ENCODE data around the gene KLHDC9.
"Not testable (repeated sequence)": the region's sequence is repeated elsewhere in the genome, so short reads cannot be mapped to it uniquely, and the experiment has no call there.

The KLHDC9 gene

GRCh38 chr1:161098210-161099068 lies at the start of gene KLHDC9:
Gene KLHDC9, plus strand, starts transcription at chr1:161098361. Its CDS starts 175 bp downstream, at chr1:161098536.
- DNase-seq, result peak; percentile 83

GRCh38 chr1:161048949-161049722 lies 49.0 kb upstream of the KLHDC9 start:
- DNase-seq, result no peak

- DNase-seq, result no peak
Observed at GRCh38 chr1:161051219-161051618, 46.9 kb upstream of the KLHDC9 start.

GRCh38 chr1:161052899-161053298 lies 45.3 kb upstream of the KLHDC9 start:
- no peak for DNase-seq

- no peak for DNase-seq
Observed at GRCh38 chr1:161054232-161054631, 43.9 kb upstream of the KLHDC9 start.

- DNase-seq, result no peak
Observed at GRCh38 chr1:161054805-161055204, 43.4 kb upstream of the KLHDC9 start.

GRCh38 chr1:161059293-161059692 lies 38.9 kb upstream of the KLHDC9 start:
- no peak for DNase-seq

GRCh38 chr1:161061419-161061818 lies 36.7 kb upstream of the KLHDC9 start:
- no peak for DNase-seq

- not testable (repeated sequence) for DNase-seq
Observed at GRCh38 chr1:161063936-161064335, 34.2 kb upstream of the KLHDC9 start.

GRCh38 chr1:161065681-161066080 lies 32.5 kb upstream of the KLHDC9 start:
- not testable (repeated sequence) for DNase-seq

- DNase-seq, result no peak
Observed at GRCh38 chr1:161066694-161067093, 31.5 kb upstream of the KLHDC9 start.

GRCh38 chr1:161068306-161069234 lies 29.6 kb upstream of the KLHDC9 start:
- no peak for DNase-seq

- no peak for DNase-seq
Observed at GRCh38 chr1:161069241-161069640, 28.9 kb upstream of the KLHDC9 start.

- DNase-seq, result no peak
Observed at GRCh38 chr1:161069731-161070270, 28.4 kb upstream of the KLHDC9 start, which contains the start of gene ARHGAP30. Gene ARHGAP30, minus strand, starts transcription at chr1:161069891. Its CDS starts 267 bp downstream, at chr1:161069624.

- DNase-seq, result no peak
Observed at GRCh38 chr1:161070761-161071160, 27.4 kb upstream of the KLHDC9 start.

- no peak for DNase-seq
Observed at GRCh38 chr1:161071886-161072371, 26.2 kb upstream of the KLHDC9 start.

- no peak for DNase-seq
Observed at GRCh38 chr1:161072751-161073449, 25.3 kb upstream of the KLHDC9 start.

- no peak for DNase-seq
Observed at GRCh38 chr1:161073474-161074121, 24.6 kb upstream of the KLHDC9 start.

GRCh38 chr1:161074676-161075368 lies 23.3 kb upstream of the KLHDC9 start:
- DNase-seq, result no peak

GRCh38 chr1:161076410-161076809 lies 21.8 kb upstream of the KLHDC9 start:
- no peak for DNase-seq

Data from left hindlimb (tissue), 1 donor.